HepG2 (cell line): Measurements from ENCODE around the gene PDGFB. TPM values are rescaled to one million over a fixed set of nuclear protein-coding genes. Genes with fewer than 3 reads are reported as not detected.

Source experiments
- JUNB ChIP-seq: sonication (generic); formaldehyde crosslinking; IDR thresholded peaks from 2 replicates; pipeline ENCODE4 v1.8.0; 2022; ENCODE audit warnings: missing genetic modification reagents, mild to moderate bottlenecking, borderline replicate concordance
- PCBP1 ChIP-seq: fragments of 200-400 bp; formaldehyde crosslinking; IDR thresholded peaks from 2 replicates; pipeline ENCODE4 v1.6.1; 2017; ENCODE audit warnings: mild to moderate bottlenecking, low read depth, low read length, borderline replicate concordance
- RAD21 ChIP-seq: fragments of 450-650 bp; formaldehyde crosslinking; IDR thresholded peaks from 2 replicates; pipeline ENCODE4 v1.5.0; 2020; ENCODE audit warnings: mild to moderate bottlenecking
- TCF7L2 ChIP-seq: IDR thresholded peaks from 2 replicates; pipeline ENCODE4 v1.6.1; 2011; ENCODE audit warnings: mild to moderate bottlenecking, low read depth, low read length, moderate library complexity
- ZBTB20 ChIP-seq: sonication (generic); formaldehyde crosslinking; IDR thresholded peaks from 2 replicates; pipeline ENCODE4 v1.8.1; 2023; ENCODE audit warnings: missing genetic modification reagents, low read depth, mild to moderate bottlenecking, borderline replicate concordance
- ZBTB39 ChIP-seq: sonication (generic); formaldehyde crosslinking; IDR thresholded peaks from 2 replicates; pipeline ENCODE4 v1.5.0; 2020; ENCODE audit warnings: missing genetic modification reagents
- ZFP82 ChIP-seq: sonication (generic); formaldehyde crosslinking; IDR thresholded peaks from 2 replicates; pipeline ENCODE4 v1.5.1; 2020; ENCODE audit warnings: mild to moderate bottlenecking, missing genetic modification reagents, borderline replicate concordance
- ZFP90 ChIP-seq: sonication (generic); formaldehyde crosslinking; IDR thresholded peaks from 2 replicates; pipeline ENCODE4 v1.8.0; 2022; ENCODE audit warnings: missing genetic modification reagents, mild to moderate bottlenecking, inconsistent platforms, borderline replicate concordance
- ZNF142 ChIP-seq: sonication (generic); formaldehyde crosslinking; IDR thresholded peaks from 2 replicates; pipeline ENCODE4 v1.4.0; 2020; ENCODE audit warnings: missing genetic modification reagents
- ZNF407 ChIP-seq: sonication (generic); formaldehyde crosslinking; IDR thresholded peaks from one replicate; pipeline ENCODE4 v1.5.1; 2020; ENCODE audit warnings: mild to moderate bottlenecking, missing genetic modification reagents; ENCODE audit errors: not compliant biosample characterization
- ZNF577 ChIP-seq: sonication (generic); formaldehyde crosslinking; IDR thresholded peaks from 2 replicates; pipeline ENCODE4 v1.4.0; 2020; ENCODE audit warnings: mild to moderate bottlenecking, low read depth, missing genetic modification reagents, borderline replicate concordance
- ZNF816 ChIP-seq: sonication (generic); formaldehyde crosslinking; IDR thresholded peaks from 2 replicates; pipeline ENCODE4 v1.8.0; 2022; ENCODE audit warnings: missing genetic modification reagents, mild to moderate bottlenecking, borderline replicate concordance
- ZSCAN20 ChIP-seq: sonication (generic); formaldehyde crosslinking; IDR thresholded peaks from 2 replicates; pipeline ENCODE4 v1.4.0; 2020; ENCODE audit warnings: missing genetic modification reagents, mild to moderate bottlenecking, borderline replicate concordance
- polyA plus RNA-seq, 8 experiments: library from polyadenylated mRNA; depleted of rRNA in 3 of 8; stranded (reverse) in 7 of 8; unstranded in 1 of 8; fragments of >200 nt; fragmentation: Illumina TruSeq in 4 of 8; extraction: Trizol in 4 of 8; gene quantifications; 2 replicates each; pipeline versions ENCODE4 v1.2.1 to v1.2.3, GENCODE V29; 2011 to 2016; ENCODE audit warnings: low read depth in 4 of 8, missing spikeins in 1 of 8, mixed read lengths in 1 of 8; ENCODE audit not compliant: insufficient read depth in 1 of 8
- total RNA-seq, 5 experiments: library from RNA; depleted of rRNA; stranded (reverse); fragments of >200 nt; fragmentation: Illumina TruSeq; extraction: Trizol; gene quantifications; 2 replicates each; pipeline ENCODE4 v1.2.3, GENCODE V29; 2016; ENCODE audit warnings: low read depth in 1 of 5

PDGFB gene
- total and polyA plus RNA-seq, 2 of the 13 experiments (the other 11 are each of a cell fraction or from before 2014, with no cell fraction given) = 1.4 to 10.1 TPM

- no peak for TF ChIP-seq ZNF407 (CRISPR knock-in tag)
- TF ChIP-seq ZNF816 (CRISPR knock-in tag) = peak; percentile 52; the same call in 1 of the 2 replicates
- no peak for TF ChIP-seq ZBTB20 (CRISPR knock-in tag)
- TF ChIP-seq ZNF142 = 0 out of 2 replicates have a peak, but pooled peaks have one; percentile 15
- no peak for TF ChIP-seq ZFP90 (CRISPR knock-in tag)
- TF ChIP-seq JUNB (CRISPR knock-in tag) = no peak
- TF ChIP-seq PCBP1 = no peak
- 0 out of 2 replicates have a peak, but pooled peaks have one; percentile 39 for TF ChIP-seq ZFP82 (CRISPR knock-in tag)
- no peak for TF ChIP-seq ZSCAN20 (CRISPR knock-in tag)
- no peak for TF ChIP-seq ZBTB39 (CRISPR knock-in tag)
- TF ChIP-seq TCF7L2 = no peak
- 0 out of 2 replicates have a peak, but pooled peaks have one; percentile 11 for TF ChIP-seq RAD21 (CRISPR knock-in tag)
- TF ChIP-seq ZNF577 = no peak
Observed at GRCh38 chr22:39244136-39244495, 666 bp downstream of the PDGFB start (continued).
